GM12878 (cell line): Measurements from ENCODE around the gene PTPN5. TPM values are rescaled to one million over a fixed set of nuclear protein-coding genes. Genes with fewer than 3 reads are reported as not detected.

Source experiments
- CUX1 ChIP-seq: IDR thresholded peaks from 2 replicates; pipeline ENCODE4 v1.6.1; 2012; ENCODE audit warnings: improper control_type of control experiment, low read depth, low read length; ENCODE audit not compliant: insufficient replicate concordance
- E2F8 ChIP-seq: fragments of 450-650 bp; IDR thresholded peaks from 2 replicates; pipeline ENCODE4 v1.6.1; 2018; ENCODE audit warnings: mild to moderate bottlenecking, low read depth, moderate library complexity; ENCODE audit not compliant: partially characterized antibody
- ESRRA ChIP-seq: IDR thresholded peaks from 2 replicates; pipeline ENCODE4 v1.6.1; 2012; ENCODE audit warnings: mild to moderate bottlenecking, low read length, improper control_type of control experiment
- polyA plus RNA-seq, 11 experiments: library from polyadenylated mRNA; depleted of rRNA in 4 of 11; unstranded in 6 of 11; stranded (reverse) in 5 of 11; fragments of >200 nt; fragmentation: Nextera tagmentation in 4 of 11; fragmentation: Illumina TruSeq in 1 of 11; extraction: Ambion mirVana in 4 of 11; extraction: Trizol in 1 of 11; gene quantifications; 1 replicate in 1 of 11; 2 replicates in 10 of 11; pipeline versions ENCODE4 v1.2.1 to v1.2.3, GENCODE V29; 2011 to 2016; ENCODE audit warnings: inconsistent platforms in 2 of 11, missing spikeins in 2 of 11, low read depth in 1 of 11
- total RNA-seq, 4 experiments: library from RNA; depleted of rRNA in 3 of 4; stranded (reverse); fragments of >200 nt in 3 of 4; fragmentation: Illumina TruSeq in 1 of 4; extraction: Trizol in 1 of 4; gene quantifications; 2 replicates each; pipeline versions ENCODE4 v1.2.1 to v1.2.3, GENCODE V29; 2013 to 2021

PTPN5 gene
- total and polyA plus RNA-seq, 10 of the 15 experiments (the other 5 are each of a cell fraction or from before 2014, with no cell fraction given): 0.04 to 0.06 (median 0.05) TPM; not detected in 7

- no peak for TF ChIP-seq CUX1
- TF ChIP-seq ESRRA: no peak
- TF ChIP-seq E2F8: no peak
Measured at GRCh38 chr11:18768978-18769377, 22.6 kb downstream of the PTPN5 start (continued).
